K562 (cell line): ENCODE data around the gene CNPY4. TPM values are rescaled to one million over a fixed set of nuclear protein-coding genes. Genes with fewer than 3 reads are reported as not detected.

Source experiments
- ARID1B ChIP-seq: fragments of 450-650 bp; IDR thresholded peaks from 2 replicates; pipeline ENCODE4 v1.6.1; 2016; ENCODE audit warnings: antibody characterized with exemption, mild to moderate bottlenecking, inconsistent platforms
- CBX8 ChIP-seq: fragments of 200-600 bp; sonication (generic); IDR thresholded peaks from 2 replicates; pipeline ENCODE4 v1.6.1; 2012; ENCODE audit warnings: borderline replicate concordance, mixed run types, low read depth, mild to moderate bottlenecking, moderate library complexity, mixed read lengths, low read length, control low read depth, inconsistent platforms; ENCODE audit not compliant: poor library complexity, severe bottlenecking; ENCODE audit errors: extremely low read depth
- CREB3 ChIP-seq: fragments of 450-650 bp; conservative IDR thresholded peaks from 2 replicates; pipeline ENCODE4 v1.6.1; 2016; ENCODE audit warnings: missing genetic modification characterization, low read depth, mild to moderate bottlenecking, missing compliant biosample characterization, moderate library complexity
- E2F5 ChIP-seq: sonication (generic); formaldehyde crosslinking; IDR thresholded peaks from 2 replicates; pipeline ENCODE4 v1.8.0; 2022; ENCODE audit warnings: mild to moderate bottlenecking, missing genetic modification reagents
- FOXK2 ChIP-seq, 2 experiments: fragments of 450-650 bp; IDR thresholded peaks in 1 of 2; conservative IDR thresholded peaks in 1 of 2; 2 replicates each; pipeline ENCODE4 v1.6.1; 2016; ENCODE audit warnings: low read depth in 2 of 2, mild to moderate bottlenecking in 1 of 2
- GTF2A2 ChIP-seq: IDR thresholded peaks from 2 replicates; pipeline ENCODE4 v1.6.1; 2016; ENCODE audit warnings: mild to moderate bottlenecking, missing genetic modification characterization, missing compliant biosample characterization
- JUNB ChIP-seq: fragments of 450-650 bp; formaldehyde crosslinking; conservative IDR thresholded peaks from 2 replicates; pipeline ENCODE4 v1.4.0; 2020; ENCODE audit warnings: mild to moderate bottlenecking
- LCOR ChIP-seq: sonication (generic); formaldehyde crosslinking; IDR thresholded peaks from 2 replicates; pipeline ENCODE4 v1.8.0; 2022; ENCODE audit warnings: mild to moderate bottlenecking, missing genetic modification reagents
- MECOM ChIP-seq: fragments of 250-450 bp; sonication (Bioruptor Pico); IDR thresholded peaks from 2 replicates; pipeline ENCODE4 v1.8.0; 2022; ENCODE audit warnings: inconsistent platforms
- RCOR1 ChIP-seq, 2 experiments: IDR thresholded peaks; 2 replicates each; pipeline ENCODE4 v1.6.1; 2012; ENCODE audit warnings: low read depth in 2 of 2, low read length in 2 of 2, borderline replicate concordance in 1 of 2, improper control_type of control experiment in 1 of 2
- SNRNP70 ChIP-seq: fragments of 200-400 bp; formaldehyde crosslinking; optimal IDR thresholded peaks from 2 replicates; pipeline ENCODE3; 2017; ENCODE audit warnings: low read depth, low read length
- SPI1 ChIP-seq: IDR thresholded peaks from 2 replicates; pipeline ENCODE4 v1.6.1; 2011; ENCODE audit warnings: low read depth, low read length, control low read depth, borderline replicate concordance
- TCF3 ChIP-seq: sonication (generic); formaldehyde crosslinking; IDR thresholded peaks from 2 replicates; pipeline ENCODE4 v1.4.0; 2020; ENCODE audit warnings: mild to moderate bottlenecking, missing genetic modification reagents
- TGIF2 ChIP-seq: sonication (generic); formaldehyde crosslinking; IDR thresholded peaks from 2 replicates; pipeline ENCODE4 v1.8.1; 2022; ENCODE audit warnings: mild to moderate bottlenecking, missing genetic modification reagents, moderate library complexity
- ZBTB43 ChIP-seq: sonication (generic); formaldehyde crosslinking; IDR thresholded peaks from 2 replicates; pipeline ENCODE4 v1.8.0; 2023; ENCODE audit warnings: mild to moderate bottlenecking, missing genetic modification reagents
- ZFX ChIP-seq: sonication (generic); formaldehyde crosslinking; IDR thresholded peaks from 2 replicates; pipeline ENCODE4 v1.8.0; 2022; ENCODE audit warnings: mild to moderate bottlenecking, missing genetic modification reagents, moderate library complexity
- ZNF232 ChIP-seq: sonication (generic); formaldehyde crosslinking; IDR thresholded peaks from 2 replicates; pipeline ENCODE4 v1.8.0; 2022; ENCODE audit warnings: mild to moderate bottlenecking, missing genetic modification reagents
- ZNF395 ChIP-seq: fragments of 200-800 bp; sonication (Bioruptor generic); IDR thresholded peaks from 2 replicates; pipeline ENCODE4 v1.6.1; 2017; ENCODE audit warnings: missing genetic modification characterization, missing compliant biosample characterization
- ZNF57 ChIP-seq: fragments of 450-650 bp; formaldehyde crosslinking; IDR thresholded peaks from 2 replicates; pipeline ENCODE4 v1.4.0; 2020; ENCODE audit warnings: mild to moderate bottlenecking, moderate library complexity
- ZNF740 ChIP-seq, 3 experiments: fragments of 200-800 bp in 1 of 3; sonication (Bioruptor generic) in 1 of 3; sonication (generic) in 1 of 3; formaldehyde crosslinking in 1 of 3; IDR thresholded peaks; 2 replicates each; pipeline versions ENCODE4 v1.6.1 to v1.8.0; 2016 to 2022; ENCODE audit warnings: mild to moderate bottlenecking in 2 of 3, missing compliant biosample characterization in 2 of 3, missing genetic modification characterization in 2 of 3, missing genetic modification reagents in 1 of 3
- polyA plus RNA-seq, 8 experiments: library from polyadenylated mRNA; depleted of rRNA in 4 of 8; stranded (reverse) in 5 of 8; unstranded in 3 of 8; fragments of >200 nt; fragmentation: Nextera tagmentation in 2 of 8; fragmentation: Illumina TruSeq in 1 of 8; extraction: Ambion mirVana in 2 of 8; extraction: Trizol in 1 of 8; gene quantifications; 2 replicates each; pipeline versions ENCODE4 v1.2.1 to v1.2.3, GENCODE V29; 2011 to 2014; ENCODE audit warnings: inconsistent platforms in 1 of 8, missing spikeins in 1 of 8
- total RNA-seq, 7 experiments: library from RNA; depleted of rRNA in 6 of 7; stranded (reverse); fragments of >200 nt in 6 of 7; fragmentation: Illumina TruSeq in 2 of 7; extraction: Trizol in 2 of 7; gene quantifications; 2 replicates each; pipeline versions ENCODE4 v1.2.1 to v1.2.3, GENCODE V29; 2011 to 2021; ENCODE audit warnings: low replicate concordance in 1 of 7

CNPY4 gene
- total and polyA plus RNA-seq, 9 of the 15 experiments (the other 6 are each of a cell fraction or from before 2014, with no cell fraction given) = 1.9 to 11.2 (median 7.0) TPM

- TF ChIP-seq TGIF2 (CRISPR knock-in tag) (peak; percentile 2; the same call in 1 of the 2 replicates), CREB3 (tag) (no peak), E2F5 (0 out of 2 replicates have a peak, but pooled peaks have one; percentile 44), FOXK2 (conservative IDR thresholded peaks at IDR 0.05 in 1 of 2, IDR thresholded peaks at IDR 0.05 in 1 of 2; ENCODE audit: low read depth in 2 of 2) (peak; percentile 99 to 100), JUNB (CRISPR knock-in tag) (no peak), SPI1 (peak; percentile 91), SNRNP70 (no peak), ZBTB43 (CRISPR knock-in tag) (no peak), ZNF232 (no peak), ZNF395 (CRISPR knock-in tag) (no peak), MECOM (CRISPR knock-in tag) (no peak), CBX8 (no peak), TCF3 (CRISPR knock-in tag) (no peak), LCOR (no peak; the same call in 1 of the 2 replicates), ARID1B (0 out of 2 replicates have a peak, but pooled peaks have one; percentile 32), GTF2A2 (no peak), ZFX (CRISPR knock-in tag) (no peak; the same call in none of the 2 replicates), RCOR1 (IDR thresholded peaks at IDR 0.05; ENCODE audit: borderline replicate concordance in 1 of 2, low read depth in 2 of 2, low read length in 2 of 2) (no peak), ZNF57 (CRISPR knock-in tag) (no peak), ZNF740 (CRISPR knock-in tag; IDR thresholded peaks at IDR 0.05) (no peak; the same call in 1 of the 2 replicates), ZNF740 (tag; IDR thresholded peaks at IDR 0.05) (peak in 1 of 2 experiments; percentile 53; a peak in 1 of 4 replicates)
These were observed 18.9 kb upstream of the CNPY4 start (continued) for GRCh38 chr7:100100420-100101015.
